DOHH2 (cell line): Measurements from ENCODE around the gene RIT2.

Experiments
- H3F3A ChIP-seq: fragments of 200-600 bp; sonication (generic), shearing (Covaris generic); 2 replicates; pipeline ENCODE4 v1.6.0; 2016; ENCODE audit warnings: antibody characterized with exemption, mild to moderate bottlenecking; ENCODE audit not compliant: control insufficient read depth, insufficient read depth
- H3K27ac ChIP-seq: fragments of 200-600 bp; sonication (generic); 2 replicates; pipeline ENCODE4 v1.5.1; 2014; ENCODE audit warnings: low read depth, mild to moderate bottlenecking, low read length, moderate library complexity
- H3K27me3 ChIP-seq: fragments of 200-600 bp; sonication (generic); 2 replicates; pipeline ENCODE4 v1.6.1; 2014; ENCODE audit warnings: mild to moderate bottlenecking, low read length, mixed read lengths; ENCODE audit not compliant: control insufficient read depth
- H3K36me3 ChIP-seq: fragments of 200-600 bp; sonication (generic); 2 replicates; pipeline ENCODE4 v1.6.1; 2014; ENCODE audit warnings: mild to moderate bottlenecking, low read length, moderate library complexity, mixed read lengths; ENCODE audit not compliant: control insufficient read depth
- H3K4me1 ChIP-seq: fragments of 200-600 bp; sonication (generic); 2 replicates; pipeline ENCODE4 v1.6.1; 2014; ENCODE audit warnings: mild to moderate bottlenecking, low read length, mixed read lengths; ENCODE audit not compliant: control insufficient read depth
- H3K4me2 ChIP-seq: fragments of 200-600 bp; sonication (generic); 2 replicates; pipeline ENCODE4 v1.6.0; 2014; ENCODE audit warnings: mild to moderate bottlenecking, low read length, moderate library complexity
- H3K4me3 ChIP-seq: fragments of 200-600 bp; sonication (generic); 2 replicates; pipeline ENCODE4 v1.5.1; 2014; ENCODE audit warnings: mild to moderate bottlenecking, low read length, mixed read lengths
- H3K79me2 ChIP-seq: fragments of 200-600 bp; sonication (generic); 2 replicates; pipeline ENCODE4 v1.6.1; 2014; ENCODE audit warnings: mild to moderate bottlenecking, low read length, mixed read lengths; ENCODE audit not compliant: control insufficient read depth
- H3K9me2 ChIP-seq: fragments of 200-600 bp; sonication (generic); replicated peaks from 2 replicates; pipeline ENCODE4 v1.6.1; 2014; ENCODE audit warnings: mild to moderate bottlenecking, low read length, mixed read lengths; ENCODE audit not compliant: control insufficient read depth
- H3K9me3 ChIP-seq: fragments of 200-600 bp; sonication (generic); 2 replicates; pipeline ENCODE4 v1.6.1; 2014; ENCODE audit warnings: antibody characterized with exemption, low read length, mixed read lengths; ENCODE audit not compliant: control insufficient read depth, insufficient read depth
- H4K20me1 ChIP-seq: fragments of 200-600 bp; sonication (generic); 2 replicates; pipeline ENCODE4 v1.6.0; 2014; ENCODE audit warnings: low read depth, mild to moderate bottlenecking, antibody characterized with exemption, low read length, moderate library complexity; ENCODE audit not compliant: control insufficient read depth, insufficient read depth
- CTCF ChIP-seq: fragments of 200-600 bp; sonication (generic); IDR thresholded peaks from one replicate; pipeline ENCODE4 v1.5.1; 2014; ENCODE audit warnings: antibody characterized with exemption, mild to moderate bottlenecking, low read depth, low read length; ENCODE audit not compliant: poor library complexity, severe bottlenecking
- EZH2phosphoT487 ChIP-seq: fragments of 200-600 bp; sonication (generic); IDR thresholded peaks from 2 replicates; pipeline ENCODE4 v1.6.1; 2017; ENCODE audit warnings: borderline replicate concordance, mild to moderate bottlenecking, antibody characterized with exemption, low read length, moderate library complexity, mixed read lengths

The RIT2 gene

GRCh38 chr18:42950732-42951131 is 164.8 kb downstream of the RIT2 start:
- 0 out of 2 replicates have a peak overlapping the region, but pooled peaks have one; percentile 13 for H3K4me3 ChIP-seq
- no peaks in the 10 kb centered on the region for H4K20me1 ChIP-seq
- peak overlapping the region; percentile 16; the same call in 1 of the 2 replicates for H3K4me2 ChIP-seq
- peak; percentile 13 for TF ChIP-seq CTCF
- no peak for TF ChIP-seq EZH2phosphoT487
- peaks cover 8% of the 10 kb centered on the region; the same call in 1 of the 2 replicates for H3K9me3 ChIP-seq
- H3K79me2 ChIP-seq, result no peaks in the 10 kb centered on the region
- H3K9me2 ChIP-seq, result no peaks in the 10 kb centered on the region
- H3K4me1 ChIP-seq, result peaks cover 59% of the 10 kb centered on the region
- no peaks in the 10 kb centered on the region for H3K27me3 ChIP-seq
- H3F3A ChIP-seq, result no peaks in the 10 kb centered on the region
- H3K27ac ChIP-seq, result peak overlapping the region; percentile 49
- no peaks in the 10 kb centered on the region for H3K36me3 ChIP-seq

- no peaks in the 10 kb centered on the region for H3K79me2 ChIP-seq
- peaks cover 9% of the 10 kb centered on the region; the same call in 1 of the 2 replicates for H3K9me3 ChIP-seq
- H3K4me3 ChIP-seq, result no peak overlapping the region
- peak overlapping the region; percentile 21; the same call in 1 of the 2 replicates for H3K4me2 ChIP-seq
- H3F3A ChIP-seq, result no peaks in the 10 kb centered on the region
- peaks cover 64% of the 10 kb centered on the region for H3K4me1 ChIP-seq
- no peaks in the 10 kb centered on the region for H4K20me1 ChIP-seq
- peak overlapping the region; percentile 34 for H3K27ac ChIP-seq
- no peaks in the 10 kb centered on the region for H3K36me3 ChIP-seq
- H3K27me3 ChIP-seq, result no peaks in the 10 kb centered on the region
- no peaks in the 10 kb centered on the region for H3K9me2 ChIP-seq
- TF ChIP-seq CTCF (no peak), EZH2phosphoT487 (no peak)
These were observed 166.7 kb downstream of the RIT2 start for GRCh38 chr18:42948831-42949230.

GRCh38 chr18:42941860-42942259 is 173.6 kb downstream of the RIT2 start:
- no peaks in the 10 kb centered on the region for H3K36me3 ChIP-seq
- no peak overlapping the region for H3K27ac ChIP-seq
- H3K4me1 ChIP-seq, result peaks cover 15% of the 10 kb centered on the region
- no peaks in the 10 kb centered on the region for H3K27me3 ChIP-seq
- no peaks in the 10 kb centered on the region for H4K20me1 ChIP-seq
- no peaks in the 10 kb centered on the region for H3K79me2 ChIP-seq
- H3K4me2 ChIP-seq, result no peak overlapping the region
- no peaks in the 10 kb centered on the region for H3F3A ChIP-seq
- peaks cover 5% of the 10 kb centered on the region; the same call in 1 of the 2 replicates for H3K9me3 ChIP-seq
- H3K4me3 ChIP-seq, result no peak overlapping the region
- no peaks in the 10 kb centered on the region for H3K9me2 ChIP-seq
- no peak for TF ChIP-seq EZH2phosphoT487
- TF ChIP-seq CTCF, result no peak

GRCh38 chr18:42941021-42941420 is 174.5 kb downstream of the RIT2 start:
- Histone ChIP-seq H3K4me3 (no peak overlapping the region), H3K27me3 (no peaks in the 10 kb centered on the region), H3K79me2 (no peaks in the 10 kb centered on the region), H4K20me1 (no peaks in the 10 kb centered on the region), H3K9me2 (no peaks in the 10 kb centered on the region), H3K36me3 (no peaks in the 10 kb centered on the region), H3F3A (no peaks in the 10 kb centered on the region), H3K9me3 (peaks cover 5% of the 10 kb centered on the region; the same call in 1 of the 2 replicates), H3K4me1 (peaks cover 8% of the 10 kb centered on the region), H3K4me2 (no peak overlapping the region), H3K27ac (no peak overlapping the region)
- TF ChIP-seq CTCF (no peak), EZH2phosphoT487 (no peak)
